NCI-H1930 (cell line): Measurements from ENCODE around the gene CYP27C1.
"Not testable (repeated sequence)": the region's sequence is repeated elsewhere in the genome, so short reads cannot be mapped to it uniquely, and the experiment has no call there.

Source experiments
- DNase-seq, 2 experiments: peaks; one replicate each; lab custom pipeline; 2025; lab: John Stamatoyannopoulos, UW

Gene CYP27C1

DNA sequence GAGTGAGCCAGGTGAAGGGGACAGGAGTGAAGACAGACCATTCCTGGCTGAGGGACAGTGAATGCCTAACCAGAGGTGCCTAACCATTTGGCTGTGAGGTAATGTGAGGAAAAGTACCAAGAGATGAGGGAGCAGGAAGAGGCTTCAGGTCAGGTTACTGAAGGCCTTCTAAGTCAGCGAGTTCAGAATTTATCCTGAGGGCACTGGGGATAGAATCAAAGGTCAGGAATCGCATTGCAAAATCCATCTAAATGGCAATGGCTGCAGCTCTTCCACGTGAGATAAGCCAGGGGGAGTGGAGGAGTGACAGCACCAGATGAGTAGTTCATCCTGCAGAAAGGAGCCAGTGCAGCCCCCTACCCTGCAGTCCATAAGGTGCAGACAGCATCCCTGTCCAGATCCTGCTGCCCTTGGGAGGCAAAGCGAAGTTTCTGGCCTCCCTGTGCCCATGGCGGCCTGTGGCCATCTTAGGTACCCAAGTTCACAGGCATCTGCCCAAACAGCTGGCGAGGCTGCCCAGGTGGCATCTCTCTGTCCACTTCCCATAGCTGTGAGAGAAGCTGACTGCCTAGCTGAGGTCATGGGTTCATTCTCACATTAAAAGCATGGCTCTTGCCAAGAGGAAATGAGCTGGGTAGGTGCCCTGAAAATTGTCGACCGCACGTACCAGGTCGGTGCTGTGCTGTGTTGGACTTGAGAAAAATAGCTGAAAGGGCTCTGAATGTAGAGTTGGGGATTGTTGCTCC is 49.5 kb downstream of the CYP27C1 start:
- DNase-seq = no peak

DNA sequence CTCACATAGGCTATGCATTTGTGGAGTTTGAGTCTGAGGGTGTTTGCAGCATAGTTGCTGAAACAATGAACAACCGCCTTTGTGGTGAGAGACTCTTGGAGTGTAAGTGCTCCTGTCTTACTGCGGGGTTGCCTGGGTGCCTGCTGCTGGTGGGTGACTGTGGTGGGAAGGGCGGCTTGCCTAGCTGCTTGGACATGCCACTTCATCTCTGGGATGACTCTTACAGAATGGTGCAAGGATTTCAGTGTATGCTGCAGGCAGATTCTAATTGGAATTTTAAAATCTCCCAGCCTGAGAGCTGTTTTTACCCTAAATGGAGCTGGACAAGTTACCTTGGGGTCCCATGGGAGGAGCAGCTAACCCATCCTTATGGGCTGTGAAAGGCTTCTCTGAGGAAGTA is 50.1 kb downstream of the CYP27C1 start:
- DNase-seq = no peak

GRCh38 chr2:127169066-127169660 is 50.9 kb downstream of the CYP27C1 start:
- no peak for DNase-seq

GRCh38 chr2:127166231-127166860 is 53.8 kb downstream of the CYP27C1 start:
- DNase-seq = no peak

DNA sequence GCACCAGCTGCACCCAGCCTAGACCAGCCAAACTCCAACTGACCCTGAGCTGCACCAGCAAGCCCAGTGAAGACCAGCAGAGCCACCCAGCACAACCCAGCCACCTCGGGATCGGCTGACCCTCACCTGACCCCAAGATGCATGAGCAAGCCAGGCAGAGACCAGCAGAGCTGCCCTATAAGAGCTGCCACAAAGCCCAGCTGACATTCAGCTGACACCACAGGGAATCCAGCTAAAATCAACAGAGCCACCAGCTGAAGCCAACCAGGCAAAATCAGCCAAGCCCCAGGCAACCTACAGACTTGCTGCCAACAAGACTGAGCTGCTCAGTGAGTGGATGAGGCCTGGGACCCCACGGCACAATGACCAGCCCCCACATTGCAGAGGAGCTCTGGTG is 54.6 kb downstream of the CYP27C1 start:
- no peak for DNase-seq

DNA sequence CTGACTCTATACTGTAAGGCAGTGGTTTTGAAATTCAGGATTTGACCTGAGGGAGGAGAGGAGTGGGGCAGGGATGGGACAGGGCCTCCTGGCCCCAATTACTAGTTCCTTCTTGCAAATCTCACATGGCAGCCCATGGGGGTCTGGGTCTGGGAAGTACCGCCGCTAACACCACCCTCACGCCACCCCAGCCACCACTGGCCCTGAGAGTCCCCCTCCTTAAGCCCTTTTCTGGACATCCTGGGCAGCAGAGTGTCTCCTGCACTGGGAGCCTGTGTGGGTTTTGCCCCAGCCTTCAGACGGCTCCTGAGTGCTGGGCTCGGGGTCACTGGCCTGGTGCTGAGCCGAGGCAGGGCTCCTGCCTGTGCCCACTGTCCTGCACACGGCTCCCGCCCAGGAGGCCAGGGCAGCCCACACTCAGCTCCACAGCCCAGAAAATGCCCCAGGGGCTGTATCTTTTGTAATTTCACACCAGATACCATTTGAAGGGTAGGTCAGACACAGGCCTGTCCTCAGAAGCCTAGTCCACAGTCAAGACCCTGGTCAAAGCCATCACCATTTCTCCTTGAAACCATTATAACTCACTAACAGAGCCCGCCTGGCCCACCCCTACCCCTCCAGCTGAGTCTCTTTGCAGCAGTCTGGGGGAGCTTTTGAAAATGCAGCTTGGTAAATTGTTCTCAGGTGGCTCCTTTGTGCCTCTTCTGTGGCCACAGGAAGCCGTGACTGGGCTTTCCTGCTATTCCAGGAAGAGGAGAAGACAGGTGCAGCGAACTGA is 55.1 kb downstream of the CYP27C1 start:
- DNase-seq = no peak

- no peak for DNase-seq
Observed at GRCh38 chr2:127163921-127164320, 56.2 kb downstream of the CYP27C1 start.

- DNase-seq = not testable (repeated sequence)
Observed at GRCh38 chr2:127163090-127163406, 57.1 kb downstream of the CYP27C1 start.

GRCh38 chr2:127162261-127163089 is 57.6 kb downstream of the CYP27C1 start:
- no peak for DNase-seq

- no peak for DNase-seq
Observed at GRCh38 chr2:127161176-127162136, 58.6 kb downstream of the CYP27C1 start.

DNA sequence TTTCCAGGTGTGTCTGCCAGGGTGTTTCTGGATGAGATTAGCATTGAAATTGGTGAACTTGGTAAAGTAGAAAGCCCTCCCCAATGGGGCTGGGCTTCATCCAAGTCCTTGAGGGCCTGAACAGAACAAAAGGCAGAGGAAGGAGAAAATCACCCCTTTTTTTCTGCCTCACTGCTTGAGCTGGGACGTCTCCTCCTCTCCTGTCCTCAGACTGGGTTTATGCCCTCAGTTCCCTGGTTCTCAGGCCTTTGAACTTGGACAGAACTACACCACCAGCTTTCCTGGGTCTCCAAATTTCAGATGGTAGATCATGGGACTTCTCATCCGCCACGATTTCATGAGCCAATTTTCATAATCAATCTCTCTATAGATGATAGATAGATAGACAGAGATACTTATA is 59.4 kb downstream of the CYP27C1 start:
- no peak for DNase-seq

- no peak for DNase-seq
Observed at GRCh38 chr2:127159543-127159942, 60.6 kb downstream of the CYP27C1 start.

GRCh38 chr2:127158614-127159290 is 61.3 kb downstream of the CYP27C1 start:
- DNase-seq = no peak

- DNase-seq = no peak
Observed at GRCh38 chr2:127157651-127158485, 62.2 kb downstream of the CYP27C1 start.

GRCh38 chr2:127157114-127157513 is 63.0 kb downstream of the CYP27C1 start:
- DNase-seq = no peak

- no peak for DNase-seq
Observed at GRCh38 chr2:127155947-127156346, 64.2 kb downstream of the CYP27C1 start.

DNA sequence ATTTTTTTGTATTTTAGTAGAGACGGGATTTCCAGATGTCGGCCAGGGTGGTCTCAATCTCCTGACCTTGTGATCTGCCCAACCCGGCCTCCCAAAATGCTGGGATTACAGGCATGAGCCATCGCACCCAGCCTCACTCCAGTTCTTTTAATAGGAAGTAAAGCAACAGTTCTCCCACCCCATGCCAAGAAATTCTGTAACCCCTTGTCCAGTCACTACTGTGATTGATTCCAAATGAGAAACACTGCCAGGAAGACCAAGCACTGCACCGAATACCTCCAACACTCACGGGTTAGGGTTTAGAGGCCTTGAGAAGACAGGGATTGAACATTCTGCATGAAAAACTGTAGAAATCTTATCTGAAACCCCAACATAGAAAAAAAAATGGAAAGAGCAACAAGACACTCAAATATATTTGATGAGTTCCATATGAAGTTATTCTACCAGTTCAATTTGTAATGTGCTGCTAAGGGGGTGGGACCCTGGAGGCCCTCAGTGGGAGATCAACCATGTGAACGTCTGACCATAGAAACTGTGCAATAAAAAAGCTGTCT is 65.0 kb downstream of the CYP27C1 start:
- DNase-seq = no peak

DNA sequence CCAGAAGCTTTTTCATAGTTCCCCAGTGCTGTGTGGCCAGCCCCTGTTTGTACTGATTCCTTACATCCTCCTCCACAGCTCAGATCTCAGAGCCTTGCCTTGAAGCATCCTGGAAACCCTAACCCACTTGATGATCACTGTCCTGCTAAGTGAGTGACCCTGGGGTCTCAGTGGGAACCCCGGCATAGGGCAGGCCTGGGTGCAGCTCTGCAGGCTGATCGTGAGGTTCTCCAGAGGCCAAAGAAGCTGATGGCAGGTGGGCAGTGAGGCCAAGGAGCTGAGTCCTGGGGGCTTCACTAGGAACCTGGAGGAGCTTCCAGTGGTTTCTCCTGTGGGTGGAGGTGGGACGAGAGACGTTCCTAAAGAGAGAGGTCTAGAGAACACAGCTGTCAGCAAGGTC is 65.7 kb downstream of the CYP27C1 start:
- DNase-seq = no peak

DNA sequence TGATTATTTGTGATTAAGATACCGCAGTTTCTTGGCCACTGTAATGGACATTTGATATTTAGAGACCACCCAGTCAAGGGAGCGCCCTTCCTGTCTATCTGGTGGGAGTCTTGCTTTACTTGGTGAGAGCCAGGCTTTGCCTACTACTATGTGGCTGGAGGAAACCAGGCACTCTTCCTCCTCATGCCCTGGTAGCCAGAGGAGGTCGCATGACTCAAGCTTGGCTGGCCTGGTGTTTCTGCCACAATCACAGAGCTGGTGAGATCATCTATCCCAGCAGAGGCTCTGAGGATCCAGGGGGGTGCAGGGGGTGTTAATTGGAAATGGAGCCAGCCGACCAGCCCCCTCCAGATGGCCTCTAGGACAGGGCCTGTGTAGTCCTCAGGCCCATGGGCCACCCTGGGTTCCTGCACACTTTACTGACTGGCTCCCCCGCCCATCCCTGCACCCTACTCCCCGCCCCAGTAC is 66.4 kb downstream of the CYP27C1 start:
- no peak for DNase-seq
